Measurements from ENCODE around the gene IGSF3. TPM values are rescaled to one million over a fixed set of nuclear protein-coding genes. Genes with fewer than 3 reads are reported as not detected.

Gene IGSF3
- total RNA-seq, 1 donor from 2014 or later = 7.2 TPM

- Mint-ChIP-seq H3K9me3 (peaks cover 4% of the 10 kb centered on the region), H3K36me3 (ENCODE audit: low read depth) (peaks cover 84% of the 10 kb centered on the region), H3K27ac (no peak overlapping the region), H3K4me1 (peaks cover 3% of the 10 kb centered on the region), H3K27me3 (no peaks in the 10 kb centered on the region), H3K4me3 (no peak overlapping the region)
- DNase-seq (no peak), ATAC-seq (ENCODE audit: low read depth) (no peak)
- ChIA-PET CTCF (no interaction called here), POLR2A (no interaction called here)
- intact Hi-C loops (cut with micrococcal nuclease) = no loop called here
- TF ChIP-seq, protein P1, sequence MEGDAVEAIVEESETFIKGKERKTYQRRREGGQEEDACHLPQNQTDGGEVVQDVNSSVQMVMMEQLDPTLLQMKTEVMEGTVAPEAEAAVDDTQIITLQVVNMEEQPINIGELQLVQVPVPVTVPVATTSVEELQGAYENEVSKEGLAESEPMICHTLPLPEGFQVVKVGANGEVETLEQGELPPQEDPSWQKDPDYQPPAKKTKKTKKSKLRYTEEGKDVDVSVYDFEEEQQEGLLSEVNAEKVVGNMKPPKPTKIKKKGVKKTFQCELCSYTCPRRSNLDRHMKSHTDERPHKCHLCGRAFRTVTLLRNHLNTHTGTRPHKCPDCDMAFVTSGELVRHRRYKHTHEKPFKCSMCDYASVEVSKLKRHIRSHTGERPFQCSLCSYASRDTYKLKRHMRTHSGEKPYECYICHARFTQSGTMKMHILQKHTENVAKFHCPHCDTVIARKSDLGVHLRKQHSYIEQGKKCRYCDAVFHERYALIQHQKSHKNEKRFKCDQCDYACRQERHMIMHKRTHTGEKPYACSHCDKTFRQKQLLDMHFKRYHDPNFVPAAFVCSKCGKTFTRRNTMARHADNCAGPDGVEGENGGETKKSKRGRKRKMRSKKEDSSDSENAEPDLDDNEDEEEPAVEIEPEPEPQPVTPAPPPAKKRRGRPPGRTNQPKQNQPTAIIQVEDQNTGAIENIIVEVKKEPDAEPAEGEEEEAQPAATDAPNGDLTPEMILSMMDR (IDR thresholded peaks at IDR 0.05) = no peak
These were observed 135.6 kb downstream of the IGSF3 start for GRCh38 chr1:116531917-116532316.

- Mint-ChIP-seq H3K9me3 (peaks cover 6% of the 10 kb centered on the region), H3K36me3 (ENCODE audit: low read depth) (peaks cover 88% of the 10 kb centered on the region), H3K27me3 (no peaks in the 10 kb centered on the region), H3K27ac (no peak overlapping the region), H3K4me3 (no peak overlapping the region), H3K4me1 (no peaks in the 10 kb centered on the region)
- ATAC-seq (ENCODE audit: low read depth) (no peak), DNase-seq (no peak)
- CTCF ChIA-PET = interaction anchor here (0.8 kb wide), 1 partner anchor 44 kb away, joined by 3 read pairs; no protein-coding TSS in a partner anchor
- intact Hi-C loops (cut with micrococcal nuclease) = no loop called here
- TF ChIP-seq, protein P1 (IDR thresholded peaks at IDR 0.05) = no peak
- POLR2A ChIA-PET = no interaction called here
These were observed 137.9 kb downstream of the IGSF3 start for GRCh38 chr1:116529681-116530080.

GRCh38 chr1:116529199-116529631, 138.3 kb downstream of the IGSF3 start:
- ChIA-PET POLR2A (no interaction called here), CTCF (interaction anchor here (0.8 kb wide), 1 partner anchor 44 kb away, joined by 3 read pairs; no protein-coding TSS in a partner anchor)
- no peak for ATAC-seq (ENCODE audit: low read depth)
- intact Hi-C loops (cut with micrococcal nuclease) = no loop called here
- peaks cover 6% of the 10 kb centered on the region for H3K9me3 Mint-ChIP-seq
- TF ChIP-seq, protein P1 (IDR thresholded peaks at IDR 0.05) = no peak
- no peaks in the 10 kb centered on the region for H3K27me3 Mint-ChIP-seq
- no peak overlapping the region for H3K27ac Mint-ChIP-seq
- no peak for DNase-seq
- H3K4me3 Mint-ChIP-seq = no peak overlapping the region
- H3K4me1 Mint-ChIP-seq = no peaks in the 10 kb centered on the region
- H3K36me3 Mint-ChIP-seq (ENCODE audit: low read depth) = peaks cover 89% of the 10 kb centered on the region

DNA sequence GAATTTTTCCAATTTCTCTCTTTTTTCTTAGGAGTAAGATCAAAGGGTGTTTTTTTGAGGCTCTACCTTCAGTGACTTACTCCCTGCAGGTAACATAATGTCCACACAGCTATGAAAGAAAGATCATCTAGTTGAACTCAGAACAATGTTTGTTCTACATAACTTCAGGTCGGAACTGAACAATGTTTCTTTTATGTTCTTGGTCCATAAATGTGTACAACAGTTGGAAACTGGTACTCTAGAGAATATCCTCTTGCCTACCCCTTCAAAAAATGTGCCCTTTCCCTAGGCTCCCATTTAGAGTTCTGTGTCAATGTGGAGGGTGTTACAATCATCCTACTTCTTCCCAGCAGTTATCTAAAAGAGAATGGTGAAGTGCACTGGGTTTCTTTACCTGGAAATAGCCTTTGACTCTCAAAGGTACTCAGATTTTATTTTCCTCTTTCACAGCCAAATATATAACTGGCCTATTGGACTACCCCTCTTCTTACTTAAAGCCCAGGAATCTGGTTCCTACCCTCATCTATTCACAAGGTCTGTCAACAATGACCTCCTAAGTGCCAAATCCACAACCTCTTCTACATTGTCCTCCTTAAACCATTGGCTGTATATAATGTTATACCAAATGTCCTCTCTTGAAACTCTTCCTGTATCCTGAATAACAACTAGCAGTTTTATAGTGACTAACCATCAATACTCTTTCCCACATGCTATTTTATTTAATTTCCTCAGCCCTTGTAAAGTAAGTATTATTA, 139.0 kb downstream of the IGSF3 start:
- ChIA-PET POLR2A (no interaction called here), CTCF (no interaction called here)
- TF ChIP-seq, protein P1 (IDR thresholded peaks at IDR 0.05) = no peak
- H3K36me3 Mint-ChIP-seq (ENCODE audit: low read depth) = peaks cover 87% of the 10 kb centered on the region
- no peak overlapping the region for H3K27ac Mint-ChIP-seq
- H3K4me3 Mint-ChIP-seq = no peak overlapping the region
- no peaks in the 10 kb centered on the region for H3K27me3 Mint-ChIP-seq
- H3K4me1 Mint-ChIP-seq = no peaks in the 10 kb centered on the region
- DNase-seq = no peak
- intact Hi-C loops (cut with micrococcal nuclease) = loop anchor here (1.0 kb wide), 1 partner anchor 8 kb away; no protein-coding TSS in a partner anchor
- peaks cover 6% of the 10 kb centered on the region for H3K9me3 Mint-ChIP-seq
- ATAC-seq (ENCODE audit: low read depth) = no peak

DNA sequence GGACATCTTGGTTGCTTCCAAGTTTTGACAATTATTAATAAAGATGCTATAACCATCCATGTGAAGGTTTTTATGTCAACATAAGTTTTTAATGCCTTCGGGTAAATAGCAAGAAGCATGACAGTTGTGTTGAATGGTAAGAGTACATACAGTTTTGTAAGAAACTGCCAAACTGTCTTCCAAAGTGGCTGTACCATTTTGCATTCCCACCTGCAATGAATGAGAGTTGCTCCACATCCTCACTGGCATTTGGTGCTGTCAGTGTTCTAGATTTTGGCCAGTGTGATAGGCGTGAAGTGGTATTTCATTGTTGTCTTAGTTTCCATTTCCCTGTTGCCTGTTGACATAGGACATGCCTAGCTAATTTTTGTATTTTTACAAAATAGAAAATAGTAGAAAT, 142.1 kb downstream of the IGSF3 start:
- TF ChIP-seq, protein P1 (IDR thresholded peaks at IDR 0.05) = no peak
- Mint-ChIP-seq H3K4me1 (no peaks in the 10 kb centered on the region), H3K27me3 (no peaks in the 10 kb centered on the region), H3K36me3 (ENCODE audit: low read depth) (peaks cover 87% of the 10 kb centered on the region), H3K27ac (no peak overlapping the region), H3K9me3 (peaks cover 6% of the 10 kb centered on the region), H3K4me3 (no peak overlapping the region)
- intact Hi-C loops (cut with micrococcal nuclease) = loop anchor here (2.0 kb wide), 1 partner anchor 13 kb away; no protein-coding TSS in a partner anchor
- CTCF ChIA-PET = no interaction called here
- POLR2A ChIA-PET = no interaction called here
- ATAC-seq (ENCODE audit: low read depth) = no peak
- no peak for DNase-seq

Other genes with a start within 250 kb of the IGSF3 start
- 146 and 160 TPM in 2 replicates for gene CD58, start 96.7 kb downstream of the IGSF3 start, total RNA-seq
- 0.35 and 0.37 TPM in 2 replicates for gene CD2, start 86.7 kb upstream of the IGSF3 start, total RNA-seq
- gene PTGFRN, start 242.2 kb upstream of the IGSF3 start, total RNA-seq = not detected in 2 replicates

Measured in activated B cell treated with CpG ODN at 0.5 μM for 24 hours (primary cell).